Stomach (tissue), 9 donors: ENCODE measurements around the gene RPL13. TPM values are rescaled to one million over a fixed set of nuclear protein-coding genes. Genes with fewer than 3 reads are reported as not detected.

Experiments
- DNase-seq, 2 donors: peaks; one replicate each; pipeline versions ENCODE4 v3.0.0 to v3.0.0-alpha.2; 2013 to 2019
- H3K27ac ChIP-seq, 5 donors: fragments of 200-600 bp in 4 of 5; sonication (generic) in 4 of 5; one replicate each; pipeline ENCODE4 v1.5.1; 2013 to 2019; ENCODE audit warnings: mild to moderate bottlenecking in 1 of 5, moderate library complexity in 1 of 5
- H3K27me3 ChIP-seq, 3 donors: fragments of 200-600 bp; sonication (generic); one replicate each; pipeline ENCODE4 v1.5.1; 2017 to 2019; ENCODE audit warnings: mixed run types in 1 of 3
- H3K36me3 ChIP-seq, 4 donors: fragments of 200-600 bp; sonication (generic); 1 replicate in 3 of 4; 2 replicates in 1 of 4; pipeline ENCODE4 v1.5.1; 2016 to 2019
- H3K4me1 ChIP-seq, 4 donors: fragments of 200-600 bp; sonication (generic); one replicate each; pipeline ENCODE4 v1.5.1; 2016 to 2019
- H3K4me3 ChIP-seq, 4 donors: fragments of 200-600 bp; sonication (generic) in 3 of 4; one replicate each; pipeline ENCODE4 v1.5.1; 2016 to 2019; ENCODE audit warnings: mild to moderate bottlenecking in 1 of 4
- H3K9me3 ChIP-seq, 4 donors: fragments of 200-600 bp; sonication (generic); one replicate each; pipeline ENCODE4 v1.5.1; 2016 to 2019
- EP300 ChIP-seq: sonication (generic); formaldehyde crosslinking; IDR thresholded peaks from one replicate; pipeline ENCODE4 v1.6.1; 2017; ENCODE audit warnings: antibody characterized with exemption
- POLR2A ChIP-seq, 4 donors: fragments of 450-650 bp; IDR thresholded peaks; one replicate each; pipeline ENCODE4 v1.6.1; 2016; ENCODE audit warnings: antibody characterized with exemption in 4 of 4, control low read depth in 2 of 4, mild to moderate bottlenecking in 1 of 4, moderate library complexity in 1 of 4
- POLR2AphosphoS5 ChIP-seq, 3 donors: sonication (generic); formaldehyde crosslinking; IDR thresholded peaks; one replicate each; pipeline ENCODE4 v1.6.1; 2016; ENCODE audit warnings: antibody characterized with exemption in 3 of 3
- WGBS, 5 donors: extraction: QIAGEN DNeasy Blood & Tissue Kit in 3 of 5; methylation state at CpG; one replicate each; pipeline versions ENCODE4 v1.1.5 to v1.1.7; 2013 to 2018; 5-methylcytosine and 5-hydroxymethylcytosine counted together
- intact Hi-C: fragments of 100-400 bp; cut with DNase I; formaldehyde crosslinking; loops from one replicate; pipeline ENCODE4 v1.15.1; 2023; ENCODE audit warnings: low total_unique reads
- polyA plus RNA-seq, 3 donors: library from polyadenylated mRNA; stranded (reverse); fragments of 200-250 nt; gene quantifications; one replicate each; pipeline ENCODE4 v1.2.3, GENCODE V29; 2013
- total RNA-seq, 5 donors: library from RNA; depleted of rRNA; stranded (reverse); fragments of >200 nt; gene quantifications; one replicate each; pipeline versions ENCODE4 v1.1.0 to v1.2.3, GENCODE V29; 2014 to 2016
- TF ChIP-seq, protein P1 (sequence below), 7 experiments: fragments of 450-650 bp in 4 of 7; fragments of 200-600 bp in 3 of 7; sonication (generic) in 3 of 7; IDR thresholded peaks; one replicate each; pipeline ENCODE4 v1.5.1; 2016 to 2019; ENCODE audit warnings: antibody characterized with exemption in 7 of 7, control low read depth in 2 of 7, mild to moderate bottlenecking in 1 of 7
- donor health status: healthy with polysubstance abuse.
- donor health status: Bipolar disorder and iron deficiency.
- donor health status: healthy.

Gene RPL13
- total and polyA plus RNA-seq, 8 donors, result 2,053 to 10,054 (median 4,321) TPM

DNA sequence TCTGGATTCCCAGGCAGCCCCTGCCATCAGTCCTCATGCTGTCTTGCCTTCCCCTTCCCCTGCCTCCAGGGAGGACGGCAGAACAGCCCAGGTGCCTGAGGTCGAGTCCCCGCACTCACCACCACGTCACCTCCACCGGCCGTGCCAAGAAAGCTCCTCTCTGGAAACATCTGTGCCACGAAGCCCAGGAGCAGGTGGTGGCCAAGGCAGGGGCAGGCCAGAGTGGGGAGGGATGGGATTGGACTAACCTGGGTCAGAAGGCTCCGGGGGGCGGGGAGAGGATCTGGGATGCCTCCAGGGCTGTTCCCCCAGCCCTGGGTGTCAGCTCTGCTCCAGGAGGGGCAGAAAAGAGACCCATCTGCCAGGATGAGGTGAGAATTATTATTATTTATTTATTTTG lies 45.5 kb downstream of the RPL13 start:
- intact Hi-C loops, result no loop called here
- WGBS, 5 donors, result 79 to 98% (median 88%) methylated on average over 4 to 9 of the region's 9 CpGs
- no peak for TF ChIP-seq POLR2AphosphoS5 (IDR thresholded peaks at IDR 0.05)
- no peak for TF ChIP-seq POLR2A (IDR thresholded peaks at IDR 0.05)
- no peak for TF ChIP-seq EP300
- TF ChIP-seq, protein P1, sequence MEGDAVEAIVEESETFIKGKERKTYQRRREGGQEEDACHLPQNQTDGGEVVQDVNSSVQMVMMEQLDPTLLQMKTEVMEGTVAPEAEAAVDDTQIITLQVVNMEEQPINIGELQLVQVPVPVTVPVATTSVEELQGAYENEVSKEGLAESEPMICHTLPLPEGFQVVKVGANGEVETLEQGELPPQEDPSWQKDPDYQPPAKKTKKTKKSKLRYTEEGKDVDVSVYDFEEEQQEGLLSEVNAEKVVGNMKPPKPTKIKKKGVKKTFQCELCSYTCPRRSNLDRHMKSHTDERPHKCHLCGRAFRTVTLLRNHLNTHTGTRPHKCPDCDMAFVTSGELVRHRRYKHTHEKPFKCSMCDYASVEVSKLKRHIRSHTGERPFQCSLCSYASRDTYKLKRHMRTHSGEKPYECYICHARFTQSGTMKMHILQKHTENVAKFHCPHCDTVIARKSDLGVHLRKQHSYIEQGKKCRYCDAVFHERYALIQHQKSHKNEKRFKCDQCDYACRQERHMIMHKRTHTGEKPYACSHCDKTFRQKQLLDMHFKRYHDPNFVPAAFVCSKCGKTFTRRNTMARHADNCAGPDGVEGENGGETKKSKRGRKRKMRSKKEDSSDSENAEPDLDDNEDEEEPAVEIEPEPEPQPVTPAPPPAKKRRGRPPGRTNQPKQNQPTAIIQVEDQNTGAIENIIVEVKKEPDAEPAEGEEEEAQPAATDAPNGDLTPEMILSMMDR (IDR thresholded peaks at IDR 0.05), result no peak
- Histone ChIP-seq H3K4me1 (peaks cover 0 to 15% (median 10%) of the 10 kb centered on the region in 4 donors), H3K27me3 (peaks cover 0 to 45% (median 5%) of the 10 kb centered on the region in 3 donors), H3K27ac (no peak overlapping the region), H3K36me3 (no peaks in the 10 kb centered on the region), H3K4me3 (no peak overlapping the region), H3K9me3 (no peaks in the 10 kb centered on the region)
- no peak for DNase-seq

DNA sequence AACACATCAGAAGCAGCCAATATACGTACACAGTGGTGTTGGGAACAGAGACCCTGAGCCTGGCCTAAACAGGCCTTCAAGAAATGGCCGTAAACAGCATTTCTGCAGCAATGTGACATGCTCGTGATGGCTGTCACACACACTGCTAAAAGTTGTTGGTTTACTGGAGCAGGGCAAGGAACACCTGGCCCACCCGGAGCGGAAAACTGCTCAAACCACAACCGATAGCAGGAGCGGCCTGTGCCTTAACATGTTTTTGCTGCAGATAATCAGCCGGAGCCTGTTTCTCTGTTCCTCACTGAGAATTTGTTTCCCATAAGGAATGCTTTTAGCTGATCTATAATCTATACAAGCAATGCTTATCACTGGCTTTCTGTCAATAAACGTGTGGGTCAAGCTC lies 47.0 kb downstream of the RPL13 start:
- TF ChIP-seq POLR2AphosphoS5 (IDR thresholded peaks at IDR 0.05) (no peak), POLR2A (IDR thresholded peaks at IDR 0.05) (no peak), EP300 (no peak)
- TF ChIP-seq, protein P1 (IDR thresholded peaks at IDR 0.05), result no peak
- peaks cover 0 to 48% (median 5%) of the 10 kb centered on the region in 3 donors for H3K27me3 ChIP-seq
- H3K4me3 ChIP-seq, result no peak overlapping the region
- H3K9me3 ChIP-seq, result no peaks in the 10 kb centered on the region
- peaks cover 0 to 8% (median 6%) of the 10 kb centered on the region in 4 donors for H3K4me1 ChIP-seq
- WGBS, 5 donors, result 39 to 61% (median 46%) methylated on average over 9 of the region's 9 CpGs
- H3K36me3 ChIP-seq, result no peaks in the 10 kb centered on the region
- H3K27ac ChIP-seq, result no peak overlapping the region
- no peak for DNase-seq
- intact Hi-C loops, result no loop called here

DNA sequence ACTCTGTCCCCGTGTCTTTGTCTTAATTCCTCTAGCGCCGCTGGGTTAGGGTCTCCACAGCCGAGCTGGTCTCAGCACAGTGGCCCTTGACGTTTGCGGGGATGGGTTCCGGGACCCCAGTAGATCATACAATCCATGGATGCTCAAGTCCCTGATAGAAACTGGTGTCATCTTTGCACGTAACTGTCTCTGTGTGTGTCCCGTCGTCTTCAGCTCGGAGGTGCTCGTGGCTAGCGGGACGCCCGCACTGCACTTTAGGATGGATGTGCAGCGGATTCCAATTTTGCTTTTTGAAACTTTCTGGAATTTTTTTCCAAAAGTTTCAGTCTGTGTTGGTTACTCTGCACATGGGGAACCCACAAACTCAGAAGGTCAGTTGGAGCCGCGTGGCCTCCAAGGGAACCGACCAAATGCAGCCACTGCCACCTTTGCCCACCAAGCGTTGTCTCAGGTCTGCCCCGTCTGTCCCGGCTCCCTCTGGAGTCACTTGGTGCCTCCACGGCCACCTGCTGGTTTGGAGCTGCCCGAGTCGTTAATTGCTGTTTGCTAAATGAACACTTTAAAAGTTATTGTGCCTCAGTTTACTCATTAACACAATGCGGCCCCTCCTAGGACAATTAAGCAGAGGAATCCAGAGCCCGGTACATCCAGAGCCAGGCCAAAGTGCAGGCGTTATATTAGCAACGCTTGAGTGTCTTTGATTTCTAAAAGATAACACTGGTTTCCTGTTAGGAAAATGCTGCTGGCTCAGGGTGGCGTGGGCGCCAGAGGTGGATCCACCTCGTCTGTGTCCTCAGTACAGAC lies 47.7 kb downstream of the RPL13 start:
- DNase-seq, result no peak
- intact Hi-C loops, result no loop called here
- H3K4me1 ChIP-seq, result peaks cover 0 to 1% (median under 1%) of the 10 kb centered on the region in 4 donors
- 66 to 73% (median 69%) methylated on average over 26 to 32 of the region's 32 CpGs for WGBS, 5 donors
- H3K27ac ChIP-seq, result no peak overlapping the region
- peaks cover 0 to 48% (median 2%) of the 10 kb centered on the region in 3 donors for H3K27me3 ChIP-seq
- no peaks in the 10 kb centered on the region for H3K9me3 ChIP-seq
- no peak overlapping the region for H3K4me3 ChIP-seq
- TF ChIP-seq EP300 (no peak), POLR2AphosphoS5 (IDR thresholded peaks at IDR 0.05) (no peak), POLR2A (IDR thresholded peaks at IDR 0.05) (no peak)
- H3K36me3 ChIP-seq, result no peaks in the 10 kb centered on the region

DNA sequence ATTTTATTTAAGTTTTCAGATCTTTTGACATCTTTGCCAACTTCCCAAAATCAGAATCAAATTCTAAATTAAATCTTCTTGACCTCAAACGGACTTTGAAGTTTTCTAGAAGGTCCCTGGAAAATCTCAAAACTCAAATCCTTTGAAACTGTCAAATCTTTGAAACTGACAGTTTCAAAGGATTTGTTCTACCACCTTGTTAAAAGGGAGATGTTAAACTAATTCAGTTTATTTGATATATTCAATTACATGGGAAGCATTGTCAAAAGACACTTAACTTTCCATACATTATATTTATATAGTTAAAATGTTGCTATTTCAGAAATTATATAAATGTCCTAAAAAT lies 49.6 kb downstream of the RPL13 start:
- peaks cover 0 to 54% (median 5%) of the 10 kb centered on the region in 3 donors for H3K27me3 ChIP-seq
- WGBS, 5 donors, result 50 to 70% (median 61%) methylated on average over 1 of the region's 1 CpG

More for the DNA sequence above, 49.6 kb downstream of the RPL13 start:
- Histone ChIP-seq H3K9me3 (no peaks in the 10 kb centered on the region), H3K4me1 (no peaks in the 10 kb centered on the region), H3K36me3 (no peaks in the 10 kb centered on the region), H3K27ac (no peak overlapping the region), H3K4me3 (no peak overlapping the region)
- no peak for DNase-seq
- intact Hi-C loops, result no loop called here
- TF ChIP-seq POLR2A (IDR thresholded peaks at IDR 0.05), result no peak
- TF ChIP-seq EP300, result no peak
- TF ChIP-seq, protein P1 (IDR thresholded peaks at IDR 0.05), result no peak
- TF ChIP-seq POLR2AphosphoS5 (IDR thresholded peaks at IDR 0.05), result no peak
